GM18520 (cell line): ENCODE data around the gene SAXO1.
"Not testable (repeated sequence)": the region's sequence is repeated elsewhere in the genome, so short reads cannot be mapped to it uniquely, and the experiment has no call there.

ENCODE experiments used
- ATAC-seq: cut with Tn5 transposase; IDR thresholded peaks from one replicate; pipeline ENCODE4 v1.9.1; 2021; ENCODE audit not compliant: unreplicated experiment

SAXO1 gene

DNA sequence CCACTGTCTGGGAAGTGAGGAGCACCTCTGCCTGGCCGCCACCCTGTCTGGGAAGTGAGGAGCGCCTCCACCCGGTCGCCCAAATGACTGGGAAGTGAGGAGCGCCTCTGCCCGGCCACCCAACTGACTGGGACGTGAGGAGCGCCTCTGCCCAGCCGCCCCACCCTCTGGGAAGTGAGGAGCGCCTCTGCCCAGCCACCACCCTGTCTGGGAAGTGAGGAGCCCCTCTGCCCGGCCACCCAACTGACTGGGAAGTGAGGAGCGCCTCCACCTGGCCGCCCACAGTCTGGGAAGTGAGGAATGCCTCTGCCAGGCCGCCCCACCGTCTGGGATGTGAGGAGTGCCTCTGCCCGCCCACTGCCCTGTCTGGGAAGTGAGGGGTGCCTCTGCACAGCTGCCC is 32.9 kb downstream of the SAXO1 start:
- ATAC-seq = no peak

DNA sequence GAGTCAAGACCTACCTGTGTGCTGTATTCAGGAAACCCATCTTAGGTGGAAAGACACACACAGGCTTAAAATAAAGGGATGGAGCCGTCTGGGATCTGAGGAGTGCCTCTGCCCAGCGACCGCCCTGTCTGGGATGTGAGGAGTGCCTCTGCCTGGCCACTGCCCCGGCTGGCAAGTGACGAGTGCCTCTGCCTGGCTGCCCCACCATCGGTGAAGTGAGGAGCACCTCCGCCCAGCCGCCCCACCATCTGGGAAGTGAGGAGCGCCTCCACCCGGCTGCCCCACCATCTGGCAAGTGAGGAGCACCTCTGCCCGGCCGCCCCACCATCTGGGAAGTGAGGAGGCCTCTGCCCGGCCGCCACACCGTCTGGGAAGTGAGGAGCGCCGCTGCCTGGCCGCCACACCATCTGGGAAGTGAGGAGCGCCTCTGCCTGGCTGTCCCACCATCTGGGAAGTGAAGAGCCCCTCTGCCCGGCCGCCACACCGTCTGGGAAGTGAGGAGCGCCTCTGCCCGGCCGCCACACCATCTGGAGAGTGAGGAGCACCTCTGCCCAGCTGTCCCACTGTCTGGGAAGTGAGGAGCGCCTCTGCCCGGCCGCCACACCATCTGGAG is 33.7 kb downstream of the SAXO1 start:
- no peak for ATAC-seq

DNA sequence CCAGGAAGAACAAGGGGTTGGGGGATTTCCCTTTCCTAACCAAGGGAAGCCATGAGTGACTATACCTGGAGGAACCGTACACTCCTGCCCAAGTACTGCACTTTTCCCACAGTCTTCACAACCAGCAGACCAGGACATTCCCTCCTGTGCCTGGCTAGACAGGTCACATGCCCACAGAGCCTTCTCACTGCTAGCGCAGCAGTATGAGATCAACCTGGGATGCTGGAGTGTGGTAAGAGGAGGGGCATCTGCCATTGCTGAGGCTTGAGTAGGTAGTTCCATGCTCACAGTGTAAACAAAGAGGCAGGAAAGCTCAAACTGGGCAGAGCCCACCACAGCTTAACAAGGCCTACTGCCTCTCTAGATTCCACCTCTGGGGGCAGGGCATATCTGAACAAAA is 35.9 kb downstream of the SAXO1 start:
- no peak for ATAC-seq

DNA sequence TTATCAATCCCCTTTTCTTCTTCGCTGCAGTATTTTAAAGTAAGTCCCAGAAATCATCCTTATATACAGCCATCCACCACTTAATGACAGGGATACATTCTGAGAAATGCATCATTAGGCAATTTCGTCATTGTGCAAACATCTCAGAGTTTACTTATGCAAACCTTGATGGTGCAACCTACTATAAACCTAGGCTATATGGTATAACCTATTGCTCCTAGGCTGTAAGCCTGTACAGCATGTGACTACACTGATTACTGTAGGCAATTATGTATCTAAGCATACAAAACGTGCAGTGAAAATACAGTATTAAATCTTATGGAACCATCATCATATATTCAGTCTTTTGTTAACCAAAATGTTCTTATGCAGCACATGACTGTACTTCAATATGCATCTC is 36.8 kb downstream of the SAXO1 start:
- ATAC-seq = no peak

DNA sequence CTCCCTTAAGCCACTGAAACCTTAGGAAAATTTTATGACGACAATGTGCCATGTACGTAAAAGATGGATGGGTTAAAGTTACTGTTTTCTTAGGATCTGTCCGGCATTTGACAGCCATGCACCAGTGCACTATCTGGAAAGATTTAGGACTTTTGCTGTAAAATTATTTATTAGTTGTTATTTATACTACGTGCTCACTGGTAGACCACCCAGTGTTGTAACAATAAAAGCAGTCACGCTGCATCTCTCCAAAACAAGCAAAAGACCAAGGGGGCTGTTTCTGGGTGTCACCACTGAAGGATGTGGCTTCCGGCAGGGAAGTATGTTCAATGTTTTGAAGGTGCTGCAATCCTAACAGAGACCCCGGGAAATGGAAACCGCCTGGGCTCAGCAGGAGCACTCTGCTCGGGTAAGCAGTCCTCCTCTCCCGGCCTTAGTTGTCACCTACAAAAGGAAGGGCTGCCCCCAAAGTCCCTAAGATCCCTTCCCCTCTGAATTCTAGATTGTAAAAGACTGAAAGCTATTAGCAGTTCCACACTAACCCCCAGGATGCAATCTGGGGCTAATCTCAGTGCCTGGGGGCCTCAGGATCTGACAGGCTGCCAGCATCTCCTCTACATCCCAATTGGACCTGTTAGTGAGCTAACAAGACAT is 38.6 kb downstream of the SAXO1 start:
- no peak for ATAC-seq

DNA sequence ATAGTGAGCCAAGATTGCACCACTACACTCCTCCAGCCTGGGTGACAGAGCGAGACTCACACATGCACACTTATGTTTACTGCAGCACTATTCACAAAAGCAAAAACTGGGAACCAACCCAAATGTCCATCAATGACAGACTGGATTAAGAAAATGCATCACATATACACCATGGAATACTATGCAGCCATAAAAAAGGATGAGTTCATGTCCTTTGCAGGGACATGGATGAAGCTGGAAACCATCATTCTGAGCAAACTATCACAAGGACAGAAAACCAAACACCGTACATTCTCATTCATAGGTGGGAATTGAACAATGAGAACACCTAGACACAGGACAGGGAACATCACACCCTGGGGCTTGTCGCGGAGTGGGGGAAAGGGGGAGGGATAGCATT is 41.8 kb downstream of the SAXO1 start:
- not testable (repeated sequence) for ATAC-seq

DNA sequence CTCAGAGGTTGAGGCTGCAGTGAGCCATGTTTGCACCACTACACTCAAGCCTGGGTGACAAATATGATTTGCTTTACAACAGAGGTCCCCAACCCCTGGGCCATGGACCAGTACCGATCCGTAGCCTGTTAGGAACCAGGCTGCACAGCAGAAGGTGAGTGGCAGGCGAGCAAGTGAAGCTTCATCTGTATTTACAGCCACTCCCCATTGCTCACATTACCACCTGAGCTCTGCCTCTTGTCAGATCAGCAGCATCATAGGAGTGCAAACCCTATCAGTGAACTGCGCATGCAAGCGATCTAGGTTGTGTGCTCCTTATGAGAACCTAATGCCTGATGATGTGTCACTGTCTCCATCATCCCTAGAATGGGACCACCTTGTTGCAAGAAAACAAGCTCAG is 42.5 kb downstream of the SAXO1 start:
- ATAC-seq = no peak

DNA sequence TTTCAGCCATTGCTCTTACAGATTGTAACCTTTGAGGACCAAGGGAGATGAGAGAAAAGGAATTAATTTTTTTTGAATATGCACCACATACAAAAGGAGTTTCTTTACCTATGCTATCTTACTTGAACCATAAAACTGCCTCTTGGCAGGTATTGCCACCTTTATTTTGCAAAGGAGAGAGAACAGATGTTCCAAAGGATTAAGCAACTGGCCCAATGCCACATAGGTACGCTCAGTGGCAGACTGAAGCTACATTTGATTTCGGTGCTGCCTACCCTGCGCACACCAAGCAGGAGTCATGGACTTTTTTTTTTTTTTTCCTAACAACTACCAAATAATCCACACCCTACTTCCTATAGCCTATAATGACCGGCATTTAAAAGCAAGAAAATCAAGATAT is 43.1 kb downstream of the SAXO1 start:
- no peak for ATAC-seq

DNA sequence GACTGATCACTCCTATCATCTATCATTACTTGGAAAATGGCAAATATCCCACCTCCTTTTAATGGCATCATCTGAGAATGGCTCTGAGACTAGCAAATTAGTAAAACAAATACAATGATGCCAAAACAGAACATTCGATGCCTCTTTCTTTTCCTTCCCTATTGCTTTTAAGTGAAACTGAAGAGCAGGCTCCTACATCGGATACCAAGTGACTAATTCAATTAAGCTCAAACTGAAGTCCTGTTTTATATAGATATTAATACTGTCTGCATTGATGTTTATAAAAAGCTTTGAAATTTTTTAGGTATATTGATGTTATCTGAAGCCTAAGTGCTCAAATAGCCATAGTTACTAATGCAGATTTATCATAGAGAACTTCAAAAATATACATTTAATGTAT is 43.9 kb downstream of the SAXO1 start:
- no peak for ATAC-seq

DNA sequence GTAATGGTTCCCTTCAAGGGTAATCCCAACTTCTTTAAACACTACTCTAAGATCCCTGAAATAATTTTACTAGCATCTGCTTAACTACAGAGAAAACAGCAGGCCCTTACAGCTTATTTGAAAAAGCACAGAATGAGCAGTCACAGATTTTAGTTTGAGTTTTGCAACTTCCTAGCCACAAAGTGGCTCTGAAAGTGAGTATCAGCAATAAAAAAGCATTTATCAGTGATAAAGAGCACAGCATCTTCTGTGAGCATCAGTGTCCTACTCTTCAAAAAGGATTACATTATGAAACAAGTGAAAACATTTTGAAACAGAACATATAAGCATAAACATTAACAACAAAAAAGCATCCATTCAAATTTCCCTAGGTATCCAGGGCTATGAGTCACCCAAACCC is 45.0 kb downstream of the SAXO1 start:
- ATAC-seq = no peak

DNA sequence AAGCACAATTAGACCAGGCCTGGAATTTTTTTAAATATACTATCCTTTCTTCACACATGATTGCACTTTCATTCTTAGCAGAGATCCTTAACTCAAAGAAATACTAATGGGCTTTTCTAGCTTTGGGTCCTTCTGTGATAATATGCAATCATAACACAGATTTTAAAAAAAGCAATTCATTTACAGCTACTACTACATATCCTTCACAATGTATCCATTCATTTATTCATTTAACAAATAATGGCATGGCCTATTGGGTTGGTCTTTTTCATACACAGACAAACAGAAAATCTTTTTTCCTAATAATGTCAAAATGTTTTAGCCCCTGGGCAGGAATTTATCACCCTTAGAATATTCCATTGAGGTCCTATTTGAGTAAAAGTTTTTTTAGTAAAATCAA is 47.0 kb downstream of the SAXO1 start:
- no peak for ATAC-seq

DNA sequence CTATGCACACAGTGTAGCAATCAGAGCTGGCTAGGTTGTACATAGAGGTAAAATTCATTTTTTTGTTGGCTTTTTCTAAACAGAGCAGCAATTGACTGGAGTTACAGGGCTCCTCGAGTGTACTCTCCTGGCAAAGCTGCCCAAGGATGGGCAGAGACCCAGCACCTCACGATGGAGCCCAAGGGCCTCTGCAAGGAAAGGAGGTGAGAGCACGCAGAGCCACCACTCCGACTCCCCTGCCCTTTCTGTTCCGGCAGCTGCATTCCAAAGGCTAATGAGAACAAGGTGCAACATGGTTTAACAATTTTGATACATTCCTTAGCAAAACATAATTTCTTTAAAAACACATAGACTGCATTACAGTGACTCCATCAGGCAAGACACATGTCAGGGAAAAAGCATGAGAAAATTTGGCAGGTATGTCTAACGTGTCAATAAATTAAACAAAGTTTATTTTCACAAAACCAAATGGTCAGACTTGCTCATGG is 47.5 kb downstream of the SAXO1 start:
- no peak for ATAC-seq

DNA sequence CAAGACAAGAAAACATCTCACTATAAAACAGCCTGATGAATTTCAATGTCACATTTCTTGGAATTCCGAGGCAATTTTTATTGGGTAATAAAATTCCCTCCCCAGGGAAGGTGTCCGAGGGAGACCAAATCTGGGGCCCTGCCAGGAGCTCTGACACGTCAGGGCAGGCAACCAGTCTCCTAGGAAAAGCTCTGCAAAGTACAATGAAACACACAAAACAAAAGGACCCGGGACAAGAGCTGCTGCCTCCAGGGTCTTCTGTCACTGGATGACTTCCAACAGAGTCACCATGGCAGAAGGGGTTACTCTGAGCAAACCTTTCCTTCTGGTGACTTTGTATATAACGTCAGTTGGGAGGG is 50.8 kb downstream of the SAXO1 start:
- ATAC-seq = no peak

DNA sequence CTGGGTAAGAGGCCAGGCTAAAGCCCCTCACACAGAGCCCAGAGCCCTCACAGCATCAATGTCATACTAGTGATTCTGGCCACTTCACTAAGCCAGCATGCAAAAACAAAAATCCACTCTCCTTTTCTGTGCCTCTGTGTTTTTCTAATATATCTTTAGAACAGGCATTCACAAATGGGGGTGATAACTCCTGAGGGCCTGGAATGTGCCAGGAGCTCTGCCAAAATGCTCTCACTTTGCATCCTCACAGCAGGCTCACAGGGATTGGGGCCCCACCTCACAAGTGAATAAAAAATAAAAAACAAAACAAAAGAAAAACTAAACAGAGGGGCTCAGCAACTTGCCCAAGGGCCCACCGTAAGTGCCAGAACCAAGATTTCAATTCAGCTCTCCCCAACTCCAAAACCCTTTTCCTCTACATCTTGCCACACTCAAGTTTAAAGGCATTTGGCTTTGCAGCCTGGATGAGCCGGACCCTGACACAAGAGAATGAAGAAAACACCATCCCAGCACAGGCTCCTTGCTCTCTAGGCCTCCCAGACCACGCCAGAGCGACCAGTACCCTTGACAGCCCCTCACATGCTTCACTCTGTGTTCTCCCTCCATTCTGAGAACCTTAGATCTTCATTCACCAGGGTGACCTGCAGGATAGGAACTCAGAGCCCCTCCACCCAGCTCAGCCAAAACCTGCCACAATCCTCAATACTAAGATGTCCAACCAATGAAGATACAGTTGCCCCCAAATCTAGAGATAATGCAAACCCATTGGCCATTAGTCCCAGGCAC is 51.3 kb downstream of the SAXO1 start:
- no peak for ATAC-seq

DNA sequence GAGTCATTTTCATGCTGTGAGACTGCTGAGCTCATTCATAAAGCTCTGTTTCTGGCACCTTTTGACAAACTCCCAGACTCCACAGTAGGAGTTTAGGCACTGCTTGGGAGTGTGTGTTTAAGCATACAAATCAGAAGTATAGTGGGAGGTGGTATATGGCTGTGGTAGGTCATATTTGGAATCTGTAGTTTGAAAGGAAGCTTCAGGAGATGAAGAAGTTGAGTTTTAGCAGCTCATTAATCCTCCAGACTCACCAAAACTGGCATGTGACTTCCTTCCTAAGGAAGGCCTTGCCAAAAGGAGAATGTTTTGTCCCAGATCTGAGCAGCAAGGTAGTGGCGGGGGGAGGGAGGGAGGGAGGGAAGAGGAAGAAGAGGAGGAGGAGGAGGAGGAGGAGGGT is 52.8 kb downstream of the SAXO1 start:
- no peak for ATAC-seq

DNA sequence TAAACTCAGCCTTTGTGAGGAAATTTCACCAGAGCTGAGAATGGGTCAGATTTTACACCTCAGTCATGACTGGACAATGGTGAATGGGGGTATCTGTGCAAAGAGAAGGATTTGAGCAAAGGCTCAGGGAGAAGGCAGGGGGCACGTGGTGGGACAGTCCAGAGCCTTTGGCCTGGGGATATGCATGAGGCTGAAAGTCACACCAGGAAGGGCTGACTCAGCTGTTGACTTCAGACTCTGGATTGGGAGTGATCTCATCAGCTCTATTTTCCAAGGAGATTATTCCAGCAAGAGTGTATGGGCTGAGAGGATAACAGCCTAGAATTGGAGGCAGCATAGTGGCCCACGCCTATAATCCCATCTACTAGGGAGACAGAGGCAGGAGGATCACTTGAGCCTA is 53.6 kb downstream of the SAXO1 start:
- ATAC-seq = no peak

DNA sequence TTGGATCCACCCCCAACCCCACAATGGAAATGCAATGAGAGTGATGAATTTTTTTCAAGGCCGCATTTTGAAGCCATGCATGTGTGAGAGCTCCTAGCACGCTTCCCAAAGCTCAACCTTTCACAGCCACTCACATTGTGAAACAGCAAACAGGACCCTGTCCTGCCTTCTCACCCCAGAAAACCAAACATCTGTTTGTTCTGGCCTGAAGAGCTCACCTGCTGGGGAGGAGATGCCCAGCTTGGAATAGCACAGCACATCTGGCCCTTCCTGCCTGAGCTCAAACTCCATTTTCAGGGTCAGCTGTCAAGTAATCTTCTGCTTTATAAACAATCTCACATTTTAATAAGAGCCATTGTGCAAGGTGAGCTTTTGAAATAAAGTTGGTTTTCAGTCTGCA is 54.8 kb downstream of the SAXO1 start:
- no peak for ATAC-seq

DNA sequence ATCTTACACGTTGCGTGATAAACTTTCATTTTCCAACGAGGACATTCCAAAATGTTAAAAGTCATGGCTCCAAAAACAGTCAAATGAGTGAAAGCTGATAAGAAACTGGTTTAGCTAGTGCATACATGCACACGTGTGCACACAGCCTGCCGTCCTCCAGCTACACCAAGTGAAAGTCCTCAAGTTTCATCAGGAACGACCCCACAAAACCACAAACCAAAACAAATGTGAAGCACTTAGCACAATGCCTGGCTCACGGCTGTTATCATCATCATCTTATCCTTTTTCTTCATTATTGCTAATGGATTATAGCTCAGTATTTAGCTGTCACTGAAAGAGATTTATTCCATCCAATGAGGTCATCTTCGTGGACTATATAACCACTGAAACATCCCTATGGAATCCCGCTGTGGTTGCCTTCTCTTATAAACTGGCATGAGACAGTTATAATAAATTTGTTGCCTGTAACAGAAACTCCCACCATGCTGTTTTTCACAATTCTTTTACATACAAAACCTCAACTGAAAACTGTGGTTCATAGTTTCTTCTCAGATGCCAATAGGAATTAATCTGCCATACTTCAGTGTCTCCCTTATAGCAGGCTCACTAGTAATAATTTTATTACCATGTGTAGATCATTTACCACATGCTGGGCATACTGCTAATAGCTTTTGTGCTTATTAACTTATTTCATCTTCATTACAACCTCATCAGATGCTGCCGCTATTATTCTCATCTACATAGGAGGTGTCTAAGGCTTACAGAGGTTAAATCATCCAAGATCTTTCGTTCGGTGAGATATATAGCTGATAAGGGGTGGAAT is 56.1 kb downstream of the SAXO1 start:
- ATAC-seq = no peak

DNA sequence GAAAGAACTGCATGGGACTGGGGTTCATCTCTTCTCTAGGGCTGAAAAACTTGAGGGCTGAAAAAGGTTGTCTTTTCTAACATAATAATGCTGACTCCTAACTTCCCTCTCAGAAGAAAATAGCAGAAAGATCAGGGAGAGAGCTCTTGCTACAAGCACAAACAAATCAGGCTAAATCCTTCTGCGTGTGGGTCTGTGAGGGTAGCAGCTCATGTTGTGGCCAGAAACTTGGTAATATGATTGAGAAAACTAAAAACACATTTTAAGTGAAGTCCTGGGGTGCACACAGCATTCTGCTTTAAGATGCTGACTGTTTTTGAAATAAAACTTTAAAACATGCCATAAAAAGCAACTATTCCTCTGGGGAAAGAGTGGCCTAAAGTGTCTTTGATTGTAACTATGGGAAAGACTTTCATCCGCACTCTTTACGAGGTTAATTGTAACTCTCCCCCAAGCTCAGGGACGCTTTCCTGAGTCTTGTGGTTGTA is 56.7 kb downstream of the SAXO1 start:
- ATAC-seq = no peak

DNA sequence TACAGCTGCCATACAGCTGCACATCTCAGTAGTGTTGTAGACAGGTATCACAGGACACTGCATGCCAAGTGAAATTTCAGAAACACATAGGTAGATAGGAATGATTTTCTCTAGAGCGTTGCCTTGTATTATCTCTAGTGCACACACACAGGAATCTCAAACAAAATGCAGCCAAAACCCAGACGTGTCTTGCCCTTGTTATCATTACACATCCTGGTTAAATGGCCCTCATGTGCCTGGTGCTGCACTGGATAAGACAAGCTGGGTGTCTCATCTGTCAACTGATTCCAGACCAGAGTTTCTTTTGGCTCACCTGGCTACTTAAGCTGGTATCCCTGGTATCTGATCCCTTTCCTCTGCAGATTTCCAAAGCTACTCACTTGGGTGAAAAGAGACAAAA is 59.7 kb downstream of the SAXO1 start:
- ATAC-seq = no peak

DNA sequence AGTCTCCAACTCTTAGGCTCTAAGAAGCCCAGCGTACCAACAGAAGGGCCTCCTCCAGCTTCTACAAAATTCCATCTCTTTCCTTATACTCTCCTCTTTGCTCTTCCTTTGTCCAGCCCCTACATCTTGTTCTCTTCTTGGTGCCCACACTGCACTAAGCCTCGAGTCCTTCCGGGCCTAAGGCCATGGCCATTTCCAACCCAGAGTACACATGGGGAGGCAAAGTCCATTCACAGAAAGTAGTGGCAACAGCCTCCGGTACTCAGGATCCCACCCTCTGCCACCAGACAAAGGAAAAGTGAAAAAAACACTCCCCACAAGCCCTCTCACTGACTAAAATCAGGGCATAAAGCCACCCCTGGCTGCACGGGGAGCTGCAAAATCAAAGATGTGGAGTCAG is 60.3 kb downstream of the SAXO1 start:
- no peak for ATAC-seq
